ENCODE measurements around the gene RALGPS1.

The RALGPS1 gene

DNA sequence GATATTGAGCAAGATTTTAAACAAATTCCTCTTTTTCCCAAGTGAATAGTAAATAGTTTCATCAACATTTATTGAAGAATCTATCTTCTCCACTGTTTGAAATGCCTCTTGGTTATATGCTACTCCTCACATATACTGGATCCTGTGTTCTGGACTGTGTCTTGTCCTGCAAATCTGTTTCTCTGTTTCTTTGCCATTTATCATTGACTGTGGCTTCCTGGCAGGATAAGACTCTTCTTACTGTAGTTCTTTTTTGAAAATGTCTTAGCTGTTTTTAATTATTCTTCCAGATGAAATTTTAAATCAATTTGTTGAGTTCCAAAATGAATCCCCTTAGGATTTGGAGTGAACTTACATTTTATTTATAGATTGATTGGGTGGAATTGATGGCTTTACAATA, 27.8 kb downstream of the RALGPS1 start:
- in situ Hi-C loops (cut with MboI; ENCODE audit: low sequenced_read_pairs, unreplicated experiment): loop anchor here (25.0 kb wide), 1 partner anchor 470 kb away; the partner anchor contains the start of gene ZNF79
- DNase-seq (ENCODE audit: low spot score): no peak
- TF ChIP-seq, protein P1, sequence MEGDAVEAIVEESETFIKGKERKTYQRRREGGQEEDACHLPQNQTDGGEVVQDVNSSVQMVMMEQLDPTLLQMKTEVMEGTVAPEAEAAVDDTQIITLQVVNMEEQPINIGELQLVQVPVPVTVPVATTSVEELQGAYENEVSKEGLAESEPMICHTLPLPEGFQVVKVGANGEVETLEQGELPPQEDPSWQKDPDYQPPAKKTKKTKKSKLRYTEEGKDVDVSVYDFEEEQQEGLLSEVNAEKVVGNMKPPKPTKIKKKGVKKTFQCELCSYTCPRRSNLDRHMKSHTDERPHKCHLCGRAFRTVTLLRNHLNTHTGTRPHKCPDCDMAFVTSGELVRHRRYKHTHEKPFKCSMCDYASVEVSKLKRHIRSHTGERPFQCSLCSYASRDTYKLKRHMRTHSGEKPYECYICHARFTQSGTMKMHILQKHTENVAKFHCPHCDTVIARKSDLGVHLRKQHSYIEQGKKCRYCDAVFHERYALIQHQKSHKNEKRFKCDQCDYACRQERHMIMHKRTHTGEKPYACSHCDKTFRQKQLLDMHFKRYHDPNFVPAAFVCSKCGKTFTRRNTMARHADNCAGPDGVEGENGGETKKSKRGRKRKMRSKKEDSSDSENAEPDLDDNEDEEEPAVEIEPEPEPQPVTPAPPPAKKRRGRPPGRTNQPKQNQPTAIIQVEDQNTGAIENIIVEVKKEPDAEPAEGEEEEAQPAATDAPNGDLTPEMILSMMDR (IDR thresholded peaks at IDR 0.05; ENCODE audit: borderline replicate concordance, control extremely low read depth, extremely low read depth, insufficient read depth, missing control alignments): no peak

DNA sequence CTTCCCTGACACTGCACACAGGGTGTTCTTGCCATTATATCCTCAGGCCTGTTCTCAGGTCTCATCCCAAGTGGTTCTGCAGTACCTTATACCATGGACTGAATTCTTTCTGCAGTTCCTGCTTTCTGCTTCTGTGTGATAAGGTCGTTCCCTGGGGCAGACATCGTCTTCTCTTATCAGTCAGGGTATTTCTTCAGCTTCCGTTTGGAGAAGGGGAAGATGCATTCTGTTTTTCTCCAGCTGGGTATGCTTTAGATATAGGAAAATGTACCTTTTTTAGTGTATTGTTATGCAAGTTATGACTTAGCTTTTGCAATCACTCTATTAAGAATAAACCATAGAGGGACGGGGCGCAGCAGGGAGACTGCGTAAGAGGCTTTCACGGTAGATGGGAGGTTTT, 31.1 kb downstream of the RALGPS1 start:
- DNase-seq (ENCODE audit: low spot score): no peak
- in situ Hi-C loops (cut with MboI; ENCODE audit: low sequenced_read_pairs, unreplicated experiment): loop anchor here (25.0 kb wide), 1 partner anchor 467 kb away; the partner anchor contains the start of gene ZNF79
- TF ChIP-seq, protein P1 (IDR thresholded peaks at IDR 0.05; ENCODE audit: borderline replicate concordance, control extremely low read depth, extremely low read depth, insufficient read depth, missing control alignments): no peak

- no peak for DNase-seq (ENCODE audit: low spot score)
- in situ Hi-C loops (cut with MboI; ENCODE audit: low sequenced_read_pairs, unreplicated experiment): loop anchor here (25.0 kb wide), 1 partner anchor 465 kb away; the partner anchor contains the start of gene ZNF79
- TF ChIP-seq, protein P1 (IDR thresholded peaks at IDR 0.05; ENCODE audit: borderline replicate concordance, control extremely low read depth, extremely low read depth, insufficient read depth, missing control alignments): peak; percentile 31
These were observed 32.9 kb downstream of the RALGPS1 start for GRCh38 chr9:126947529-126947928.

- DNase-seq (ENCODE audit: low spot score): no peak
- in situ Hi-C loops (cut with MboI; ENCODE audit: low sequenced_read_pairs, unreplicated experiment): no loop called here
- TF ChIP-seq, protein P1 (IDR thresholded peaks at IDR 0.05; ENCODE audit: borderline replicate concordance, control extremely low read depth, extremely low read depth, insufficient read depth, missing control alignments): no peak
These were observed 37.8 kb downstream of the RALGPS1 start for GRCh38 chr9:126952205-126952977.

GRCh38 chr9:126953041-126953809, 38.6 kb downstream of the RALGPS1 start:
- in situ Hi-C loops (cut with MboI; ENCODE audit: low sequenced_read_pairs, unreplicated experiment): no loop called here
- TF ChIP-seq, protein P1 (IDR thresholded peaks at IDR 0.05; ENCODE audit: borderline replicate concordance, control extremely low read depth, extremely low read depth, insufficient read depth, missing control alignments): no peak
- no peak for DNase-seq (ENCODE audit: low spot score)

DNA sequence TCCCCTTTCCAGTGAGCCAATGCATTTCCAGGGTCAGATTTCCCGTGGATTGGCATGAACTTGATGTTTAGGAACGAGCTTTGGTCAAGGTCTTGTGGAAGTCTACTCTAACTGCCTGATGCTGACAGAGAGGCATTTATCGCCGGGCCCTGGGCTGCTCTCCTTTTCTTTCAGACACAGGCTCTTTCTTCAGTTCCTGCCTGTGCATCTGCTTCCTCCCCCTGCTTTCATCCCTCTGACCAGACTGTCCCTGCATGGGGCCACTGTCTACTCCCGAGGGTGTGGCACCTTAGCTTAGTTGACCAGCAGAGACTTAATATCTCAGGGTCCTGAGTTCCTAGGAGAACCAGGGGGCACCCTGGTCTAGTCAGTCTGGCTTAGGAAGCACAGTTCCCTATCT, 41.2 kb downstream of the RALGPS1 start:
- in situ Hi-C loops (cut with MboI; ENCODE audit: low sequenced_read_pairs, unreplicated experiment): no loop called here
- TF ChIP-seq, protein P1 (IDR thresholded peaks at IDR 0.05; ENCODE audit: borderline replicate concordance, control extremely low read depth, extremely low read depth, insufficient read depth, missing control alignments): no peak
- DNase-seq (ENCODE audit: low spot score): no peak
